HG03565 (cell line): Measurements from ENCODE around the gene MKRN2.
A peak's percentile ranks its signal among the peaks of the same experiment; 100 is the strongest.
"Not testable (repeated sequence)": the region's sequence is repeated elsewhere in the genome, so short reads cannot be mapped to it uniquely, and the experiment has no call there.

Experiments
- ATAC-seq: cut with Tn5 transposase; IDR thresholded peaks from one replicate; pipeline ENCODE4 v1.9.1; 2021; ENCODE audit warnings: mild to moderate bottlenecking, moderate library complexity; ENCODE audit not compliant: unreplicated experiment

Gene MKRN2

GRCh38 chr3:12556690-12557472, at the start of gene MKRN2:
TSS of gene MKRN2 (plus strand) at chr3:12557087. CDS start at chr3:12557151, 64 bp downstream.
- peak; percentile 47 for ATAC-seq

DNA sequence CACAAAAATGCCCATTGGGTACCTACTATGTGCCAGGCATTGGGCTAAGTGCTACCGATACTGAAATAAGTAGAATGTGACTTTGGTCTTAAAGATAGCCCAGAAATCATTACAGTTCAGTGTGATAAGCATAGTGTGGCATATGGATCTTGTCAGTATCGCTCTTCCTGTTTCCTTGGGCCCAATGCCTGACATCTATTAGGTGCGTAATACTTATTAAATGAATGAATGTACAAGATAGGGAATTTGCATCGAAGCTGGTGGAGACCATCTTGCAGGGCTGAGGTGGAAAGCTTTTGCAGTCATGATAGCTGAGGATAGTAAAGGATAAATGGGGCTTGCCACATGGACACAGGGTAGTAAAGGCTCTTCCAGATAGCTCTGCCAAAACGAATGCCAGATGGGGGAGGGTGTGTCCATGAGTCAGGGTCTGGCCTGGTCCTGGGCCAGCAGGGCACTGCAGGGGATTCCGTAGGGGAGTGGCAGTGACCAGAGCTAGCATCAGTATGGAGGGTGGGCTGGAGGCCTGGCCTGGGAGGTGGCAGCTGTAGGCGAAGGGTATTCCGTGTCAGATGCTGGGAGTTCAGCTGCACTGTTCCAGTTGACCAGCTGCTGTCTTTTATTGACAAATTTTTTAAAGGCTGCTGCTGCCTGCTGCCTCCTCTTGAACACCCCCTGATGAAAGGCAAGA, 49.2 kb upstream of the MKRN2 start:
- ATAC-seq = no peak

DNA sequence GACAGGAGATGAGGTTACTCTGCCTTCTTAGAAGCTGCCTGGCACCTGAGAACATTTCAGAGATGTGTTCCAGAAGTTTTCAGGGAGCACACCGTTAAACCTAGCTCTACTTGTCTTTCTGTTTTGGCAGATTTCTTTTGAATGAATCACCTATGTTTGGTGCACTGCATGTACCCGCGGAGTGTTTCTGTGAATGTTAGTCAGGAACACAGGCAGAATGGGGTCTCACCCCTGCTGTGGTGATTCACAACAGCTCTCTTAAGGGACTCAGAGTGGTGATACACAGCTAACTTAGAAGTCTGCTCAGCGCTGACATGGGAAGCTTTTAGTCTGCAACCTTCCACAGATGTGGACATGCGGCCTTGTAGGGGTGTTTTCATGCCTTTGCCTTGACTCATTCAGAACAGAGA, 48.6 kb upstream of the MKRN2 start:
- no peak for ATAC-seq

DNA sequence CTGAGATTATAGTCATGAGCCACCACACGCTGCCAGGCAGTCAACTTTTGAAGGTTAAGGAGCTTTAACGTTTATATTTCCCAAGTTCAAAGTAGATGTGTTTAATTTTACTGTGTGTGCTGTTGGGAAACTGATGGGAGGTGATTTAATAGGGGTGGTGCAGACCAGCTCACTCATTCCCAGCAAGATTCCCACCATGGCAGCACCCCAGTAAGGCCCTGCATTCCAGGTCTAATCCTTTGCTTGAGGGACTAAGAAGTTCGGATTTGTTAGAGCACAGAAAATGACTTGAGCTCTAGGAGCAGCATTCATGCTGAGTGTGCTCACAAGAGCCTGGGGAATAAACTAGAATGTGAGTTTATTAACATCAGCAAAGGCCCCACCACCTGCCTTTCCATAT, 47.4 kb upstream of the MKRN2 start:
- no peak for ATAC-seq

DNA sequence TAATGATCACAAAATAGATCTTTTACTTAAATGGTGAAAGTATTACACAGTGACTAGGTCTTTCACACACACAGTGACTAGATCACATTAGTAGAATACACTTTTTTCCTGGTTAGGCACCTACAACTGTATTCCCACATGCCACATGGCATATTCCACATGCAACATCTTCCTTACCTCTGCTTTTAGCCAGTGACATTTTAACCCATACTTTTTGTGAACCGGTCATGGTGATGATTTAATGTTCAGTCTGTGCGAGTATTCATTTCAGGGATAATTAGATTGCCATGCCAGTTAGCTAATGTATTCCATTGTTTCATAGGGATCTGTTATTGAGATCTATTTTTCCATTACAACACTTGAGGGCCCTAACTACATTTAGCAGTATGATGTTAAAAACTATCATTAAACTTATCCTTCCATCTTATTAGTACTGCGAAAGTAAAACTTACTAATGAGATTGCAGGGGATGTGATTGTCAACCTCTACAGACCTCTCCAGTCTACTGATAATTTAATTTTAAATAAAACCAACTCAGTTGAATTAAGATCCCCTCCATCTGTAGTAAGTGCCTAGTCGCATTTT, 44.3 kb upstream of the MKRN2 start:
- ATAC-seq = no peak

- no peak for ATAC-seq
These were observed 43.0 kb upstream of the MKRN2 start for GRCh38 chr3:12513694-12514446.

DNA sequence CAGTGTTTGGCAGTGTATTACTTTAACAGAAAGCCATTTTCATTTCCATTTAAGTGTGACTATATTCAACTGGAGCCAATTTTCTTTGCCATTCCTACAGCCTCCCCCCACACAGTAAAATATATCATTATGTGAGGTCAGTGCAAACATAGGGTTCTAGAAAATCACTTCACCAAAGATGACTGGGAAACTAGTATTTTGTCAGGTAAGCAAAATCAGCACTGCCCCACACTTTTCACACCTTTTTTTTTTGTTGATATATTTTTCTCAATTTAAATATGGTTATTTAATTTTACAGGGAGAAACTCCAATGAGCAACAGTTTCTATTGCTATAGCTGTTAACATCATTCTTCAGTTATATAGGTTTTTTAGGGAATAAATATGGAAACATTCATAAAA, 41.3 kb upstream of the MKRN2 start:
- ATAC-seq = no peak

DNA sequence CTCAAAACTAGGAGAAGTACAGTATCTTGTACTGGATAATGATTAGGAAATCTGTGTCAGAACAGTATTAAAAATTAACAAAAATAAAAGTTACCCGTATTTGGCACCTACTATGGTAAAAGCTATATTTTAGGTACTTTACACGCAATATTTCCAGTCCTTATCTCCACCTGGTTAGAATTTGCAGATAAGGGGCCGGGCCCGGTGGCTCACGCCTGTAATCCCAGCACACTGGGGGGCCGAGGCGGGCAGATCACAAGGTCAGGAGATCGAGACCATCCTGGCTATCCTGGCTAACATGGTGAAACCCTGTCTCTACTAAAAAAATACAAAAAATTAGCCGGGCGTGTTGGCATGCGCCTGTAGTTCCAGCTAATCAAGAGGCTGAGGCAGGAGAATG, 40.0 kb upstream of the MKRN2 start:
- ATAC-seq = no peak

DNA sequence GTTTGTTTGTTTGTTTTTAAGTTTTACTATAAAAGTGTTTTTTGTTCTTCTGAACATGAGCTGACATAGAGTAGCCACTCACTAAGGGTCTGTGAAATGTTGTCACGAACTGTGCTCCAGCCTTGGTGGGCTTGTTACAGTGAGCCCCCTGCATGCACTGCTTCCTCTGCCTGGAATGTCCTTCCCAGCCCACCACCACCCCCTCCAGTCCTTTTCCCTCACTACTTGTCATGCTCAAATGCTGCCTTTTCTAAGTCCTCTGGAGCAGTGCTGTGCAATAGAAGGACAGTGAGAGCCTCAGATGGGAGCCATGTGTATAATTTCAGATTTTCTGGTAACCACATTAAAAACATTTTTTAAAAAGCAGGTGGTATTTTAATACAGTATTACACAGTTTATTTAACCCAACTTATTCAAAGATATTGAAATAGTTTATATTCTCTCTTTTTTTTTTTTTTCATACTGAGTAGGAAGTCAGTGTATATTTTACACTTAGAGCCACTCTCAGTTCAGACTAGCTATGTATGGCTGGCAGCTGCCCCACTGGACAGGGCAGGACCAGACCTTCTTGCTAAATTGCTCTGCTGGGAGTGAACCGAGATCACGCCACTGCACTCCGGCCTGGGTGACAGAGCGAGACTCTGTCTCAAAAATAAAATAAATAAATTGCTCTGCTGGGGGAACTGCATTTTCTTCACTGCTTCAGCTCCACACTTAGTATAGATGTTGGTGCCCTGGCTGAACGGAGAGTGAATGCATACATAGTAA, 38.4 kb upstream of the MKRN2 start:
- ATAC-seq = no peak

GRCh38 chr3:12521010-12521409, 35.9 kb upstream of the MKRN2 start:
- no peak for ATAC-seq

- ATAC-seq = no peak
These were observed 34.2 kb upstream of the MKRN2 start for GRCh38 chr3:12522721-12523120.

DNA sequence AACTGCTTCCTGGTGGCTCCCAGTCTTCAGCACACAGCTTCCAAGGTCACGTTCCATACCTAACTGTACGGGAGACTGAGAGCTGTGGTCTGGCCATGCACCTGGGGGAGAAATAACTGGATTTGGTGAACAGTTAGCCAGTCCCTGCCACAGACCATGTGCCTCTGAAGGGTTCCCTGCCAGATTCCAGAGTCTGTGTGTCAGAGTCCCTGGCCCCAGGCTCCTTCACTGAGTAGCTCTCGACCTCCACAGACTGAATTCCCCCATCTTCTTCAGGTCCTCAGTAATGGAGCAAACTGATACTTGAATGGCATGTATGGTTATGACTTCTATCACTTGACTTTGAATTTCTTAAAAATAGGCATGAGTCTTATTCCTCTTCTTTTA, 29.1 kb upstream of the MKRN2 start:
- ATAC-seq = no peak

- ATAC-seq = no peak
These were observed 24.7 kb upstream of the MKRN2 start for GRCh38 chr3:12532182-12532581.

GRCh38 chr3:12536423-12536822, 20.5 kb upstream of the MKRN2 start:
- no peak for ATAC-seq

- ATAC-seq = no peak
These were observed 15.3 kb upstream of the MKRN2 start for GRCh38 chr3:12541625-12542024.

DNA sequence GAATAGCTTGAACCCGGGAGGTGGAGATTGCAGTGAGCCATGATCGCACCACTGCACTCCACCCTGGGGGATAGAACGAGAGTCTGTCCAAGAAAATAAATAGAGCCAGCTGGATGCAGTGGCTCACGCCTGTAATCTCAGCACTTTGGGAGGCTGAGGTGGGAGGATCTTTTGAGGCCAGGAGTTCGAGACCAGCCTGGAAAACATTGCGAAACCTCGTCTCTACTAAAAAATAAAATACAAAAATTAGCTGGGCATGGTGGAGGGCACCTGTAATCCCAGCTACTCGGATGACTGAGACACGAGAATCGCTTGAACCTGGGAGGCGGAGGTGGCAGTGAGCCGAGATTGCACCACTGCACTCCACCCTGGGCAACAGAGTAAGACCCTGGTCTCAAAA, 13.4 kb upstream of the MKRN2 start:
- not testable (repeated sequence) for ATAC-seq

DNA sequence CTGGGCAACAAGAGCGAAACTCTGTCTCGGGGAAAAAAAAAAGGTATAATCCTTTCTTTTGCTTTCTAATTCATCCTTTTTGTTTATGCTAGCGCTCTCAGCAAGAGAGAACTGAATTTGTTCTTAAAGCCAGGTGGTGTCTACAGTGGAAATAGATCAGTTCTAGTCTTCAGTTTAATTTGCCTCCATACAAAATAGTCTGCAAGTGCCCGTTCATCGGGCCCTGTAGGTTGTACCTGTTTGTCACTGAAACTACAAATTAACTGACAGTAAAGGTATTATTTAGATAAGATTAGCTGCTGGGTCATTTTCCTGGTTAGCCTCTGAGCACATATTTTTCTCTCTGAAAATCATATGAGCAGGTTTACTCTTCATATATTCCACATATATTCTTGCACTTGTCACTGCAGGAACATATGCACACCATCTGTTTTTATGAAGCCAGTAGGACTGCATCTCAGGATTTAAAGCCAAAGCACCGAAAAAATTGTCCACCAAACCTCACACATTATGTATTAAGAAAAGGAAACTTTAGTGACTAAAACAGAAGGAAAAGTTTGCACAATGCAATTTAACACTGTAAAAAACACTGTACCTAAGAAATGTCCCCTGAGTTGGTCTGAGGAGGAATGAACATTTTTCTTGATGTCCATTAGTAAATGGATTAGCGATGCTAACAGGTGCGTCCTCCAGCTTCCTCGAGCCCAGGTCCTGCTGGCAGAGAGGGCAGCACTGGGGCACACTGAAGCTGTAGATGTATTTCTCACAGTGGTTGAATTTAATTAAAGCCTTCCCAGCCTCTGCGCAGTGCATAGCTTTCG, 12.0 kb upstream of the MKRN2 start:
- ATAC-seq = no peak

- ATAC-seq = no peak
These were observed 11.5 kb upstream of the MKRN2 start, which contains the start of gene MKRN2OS for GRCh38 chr3:12545473-12545791. TSS of gene MKRN2OS (minus strand) at chr3:12545499. CDS start at chr3:12545464, 35 bp downstream.

DNA sequence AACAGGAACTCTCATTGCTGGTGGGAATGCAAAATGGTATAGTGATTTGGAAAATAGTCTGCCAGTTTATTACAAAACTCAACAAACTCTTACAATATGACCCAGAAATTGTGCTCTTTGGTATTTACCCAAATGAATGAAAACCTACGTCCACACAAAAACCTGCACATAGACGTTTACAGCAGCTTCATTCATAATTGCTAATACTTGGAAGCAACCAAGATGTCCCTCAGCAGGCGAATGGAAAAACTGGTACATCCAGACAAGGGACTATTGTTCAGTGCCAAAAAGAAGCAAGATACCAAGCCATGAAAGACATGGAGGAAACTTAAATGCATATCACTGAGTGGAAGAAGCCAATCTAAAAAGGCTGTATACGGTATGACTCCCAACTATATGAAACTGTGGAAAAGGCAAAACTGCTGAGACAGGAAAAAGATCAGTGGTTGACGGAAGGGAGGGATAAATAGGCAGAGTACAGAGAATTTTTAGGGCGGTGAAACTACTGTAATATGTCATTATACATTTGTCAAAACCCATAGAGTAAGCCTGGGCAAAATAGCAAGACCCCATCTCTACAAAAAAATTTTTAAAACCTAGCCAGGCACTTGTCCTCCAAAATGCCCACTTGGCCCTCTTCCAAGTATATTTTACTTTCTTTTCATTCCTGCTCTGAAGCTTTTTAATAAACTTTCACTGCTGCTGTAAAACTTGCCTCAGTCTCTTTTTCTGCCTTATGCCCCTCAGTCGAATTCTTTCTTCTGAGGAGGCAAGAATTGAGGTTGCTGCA, 6.7 kb upstream of the MKRN2 start:
- no peak for ATAC-seq
